PC-3 (cell line): ENCODE data around the gene SLC2A13. TPM values are rescaled to one million over a fixed set of nuclear protein-coding genes. Genes with fewer than 3 reads are reported as not detected.
A peak's percentile ranks its signal among the peaks of the same experiment; 100 is the strongest.

Experiments
- ATAC-seq: fragments of 200-7000 bp; cut with Tn5 transposase; 2 replicates; pipeline ENCODE4 v1.9.1; 2020; ENCODE audit warnings: mild to moderate bottlenecking, moderate library complexity
- BruUV-seq: library from RNA; stranded (reverse); fragments of 400-500 nt; replicated peaks from 2 replicates; lab custom pipeline; 2021; lab: Mats Ljungman, UMichigan
- CTCF ChIA-PET: fragments of 300-600 bp; sonication (Branson Sonifier 250); formaldehyde crosslinking; loops from one replicate; lab custom pipeline; 2022; ENCODE audit warnings: antibody characterized with exemption; lab: Charles Lee
- POLR2A ChIA-PET: fragments of 300-600 bp; sonication (Branson Sonifier 250); formaldehyde crosslinking; loops from one replicate; lab custom pipeline; 2022; ENCODE audit warnings: antibody characterized with exemption; ENCODE audit not compliant: unreplicated experiment; lab: Charles Lee
- DNase-seq: peaks from one replicate; pipeline ENCODE4 v3.0.0-alpha.2; 2015
- H2AFZ ChIP-seq: fragments of 300-600 bp; sonication (generic); 2 replicates; pipeline ENCODE4 v1.6.0; 2016; ENCODE audit warnings: antibody characterized with exemption, low read length
- H3F3A ChIP-seq: fragments of 300-600 bp; sonication (generic); one replicate; pipeline ENCODE4 v1.6.0; 2017; ENCODE audit warnings: antibody characterized with exemption, low read length, control low read depth, mild to moderate bottlenecking; ENCODE audit not compliant: unreplicated experiment
- H3K27ac ChIP-seq: fragments of 300-600 bp; sonication (generic); 2 replicates; pipeline ENCODE4 v1.5.1; 2016; ENCODE audit warnings: mild to moderate bottlenecking, low read length
- H3K27me3 ChIP-seq: fragments of 300-600 bp; sonication (generic); 2 replicates; pipeline ENCODE4 v1.6.1; 2016; ENCODE audit warnings: low read length, mixed read lengths
- H3K36me3 ChIP-seq: fragments of 300-600 bp; sonication (generic); 2 replicates; pipeline ENCODE4 v1.6.1; 2016; ENCODE audit warnings: low read depth, mixed run types, low read length, mixed read lengths
- H3K4me1 ChIP-seq: fragments of 300-600 bp; sonication (generic); 2 replicates; pipeline ENCODE4 v1.5.1; 2016; ENCODE audit warnings: low read length; ENCODE audit not compliant: insufficient read depth
- H3K4me2 ChIP-seq: fragments of 300-600 bp; sonication (generic); 2 replicates; pipeline ENCODE4 v1.6.0; 2016; ENCODE audit warnings: low read length
- H3K4me3 ChIP-seq: fragments of 300-600 bp; sonication (generic); 2 replicates; pipeline ENCODE4 v1.5.1; 2016; ENCODE audit warnings: mild to moderate bottlenecking, low read length, mixed read lengths
- H3K79me2 ChIP-seq: fragments of 300-600 bp; sonication (generic); 2 replicates; pipeline ENCODE4 v1.6.1; 2017; ENCODE audit warnings: low read length, mixed read lengths
- H3K9ac ChIP-seq: fragments of 300-600 bp; sonication (generic); 2 replicates; pipeline ENCODE4 v1.6.0; 2016; ENCODE audit warnings: mild to moderate bottlenecking, low read length
- H3K9me2 ChIP-seq: fragments of 300-600 bp; sonication (generic); replicated peaks from 2 replicates; pipeline ENCODE4 v1.6.1; 2016; ENCODE audit warnings: mixed run types, low read length, mixed read lengths
- H3K9me3 ChIP-seq: fragments of 300-600 bp; sonication (generic); 2 replicates; pipeline ENCODE4 v1.6.1; 2016; ENCODE audit warnings: low read length, mixed read lengths
- H4K20me1 ChIP-seq: fragments of 300-600 bp; sonication (generic); 2 replicates; pipeline ENCODE4 v1.6.1; 2016; ENCODE audit warnings: low read length, mixed read lengths
- CTCF ChIP-seq: fragments of 300-600 bp; sonication (generic); conservative IDR thresholded peaks from 2 replicates; pipeline ENCODE4 v1.5.1; 2017; ENCODE audit warnings: antibody characterized with exemption, low read depth, mild to moderate bottlenecking, low read length
- EZH2 ChIP-seq: fragments of 300-600 bp; sonication (generic); IDR thresholded peaks from one replicate; pipeline ENCODE4 v1.6.1; 2017; ENCODE audit warnings: antibody characterized with exemption, mild to moderate bottlenecking, low read length; ENCODE audit not compliant: unreplicated experiment
- EZH2phosphoT487 ChIP-seq: fragments of 300-600 bp; sonication (generic); IDR thresholded peaks from 2 replicates; pipeline ENCODE4 v1.6.1; 2018; ENCODE audit warnings: mild to moderate bottlenecking, antibody characterized with exemption, low read length, borderline replicate concordance
- intact Hi-C: fragments of 100-400 bp; cut with micrococcal nuclease; formaldehyde crosslinking; loops from 2 replicates; pipeline ENCODE4 v1.9.0; 2023
- total RNA-seq: library from RNA; depleted of rRNA; stranded (reverse); fragments of >200 nt; gene quantifications from 2 replicates; pipeline ENCODE4 v1.2.3, GENCODE V29; 2014

Gene SLC2A13
- total RNA-seq, 1 experiment from 2014 or later = 3.4 TPM

DNA sequence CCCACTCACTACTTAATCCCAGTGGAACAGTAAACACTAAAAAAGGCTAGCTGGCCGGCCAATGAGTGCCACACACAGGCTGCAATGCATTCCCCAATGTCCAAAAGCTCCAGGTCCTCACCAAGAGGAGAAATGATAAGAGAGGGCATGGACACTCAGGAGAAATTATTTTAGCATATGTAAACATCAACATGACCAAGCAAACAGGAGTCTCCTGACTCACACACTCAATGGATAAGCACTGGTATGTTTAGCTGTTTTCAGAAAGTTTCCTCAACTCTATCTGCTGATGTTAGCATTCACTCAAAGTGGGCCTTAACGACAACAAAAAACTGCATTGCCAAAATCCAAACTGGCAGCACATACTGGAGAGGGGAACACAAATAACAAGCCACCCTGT, 105.0 kb downstream of the SLC2A13 start:
- no peaks in the 10 kb centered on the region for H3K36me3 ChIP-seq
- no peak overlapping the region for H3K27ac ChIP-seq
- H3K79me2 ChIP-seq = no peaks in the 10 kb centered on the region
- H3K9me3 ChIP-seq = 0 out of 2 replicates have a peak, but pooled peaks cover 5% of the 10 kb centered on the region
- no peaks in the 10 kb centered on the region for H3F3A ChIP-seq
- H3K9ac ChIP-seq = no peak overlapping the region
- no peaks in the 10 kb centered on the region for H3K4me1 ChIP-seq
- ChIA-PET POLR2A (no interaction called here), CTCF (no interaction called here)
- DNase-seq (no peak), ATAC-seq (no peak)
- no peak for TF ChIP-seq EZH2
- TF ChIP-seq CTCF = no peak
- no peak for TF ChIP-seq EZH2phosphoT487
- H3K4me2 ChIP-seq = no peak overlapping the region
- no peak overlapping the region for H2AFZ ChIP-seq
- intact Hi-C loops = no loop called here
- H3K9me2 ChIP-seq = no peaks in the 10 kb centered on the region
- H4K20me1 ChIP-seq = no peaks in the 10 kb centered on the region
- no TSS peak for BruUV-seq
- H3K4me3 ChIP-seq = no peak overlapping the region
- H3K27me3 ChIP-seq = no peaks in the 10 kb centered on the region

DNA sequence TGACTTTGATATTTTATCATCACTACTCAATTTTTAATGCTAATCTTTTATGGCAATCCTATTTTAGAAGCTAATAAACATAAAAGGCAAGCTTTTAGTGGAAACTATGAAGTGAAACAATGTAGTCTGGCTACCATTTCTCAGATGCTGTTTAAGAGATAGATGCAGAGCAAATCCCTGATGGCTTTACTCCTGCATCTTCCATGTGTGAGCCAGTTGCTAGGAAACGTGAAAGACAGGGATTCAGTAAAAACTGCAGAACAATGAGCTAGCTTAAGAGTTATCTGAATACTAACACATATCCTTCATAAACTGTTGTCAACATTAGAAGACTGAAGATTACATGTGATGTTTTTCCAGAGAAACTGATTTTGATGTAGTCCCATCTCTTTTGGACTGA, 112.6 kb downstream of the SLC2A13 start:
- Histone ChIP-seq H3K27me3 (no peaks in the 10 kb centered on the region), H3F3A (no peaks in the 10 kb centered on the region), H3K27ac (no peak overlapping the region), H3K9ac (no peak overlapping the region), H3K4me3 (no peak overlapping the region), H2AFZ (no peak overlapping the region), H3K36me3 (no peaks in the 10 kb centered on the region), H3K79me2 (no peaks in the 10 kb centered on the region), H3K9me3 (0 out of 2 replicates have a peak, but pooled peaks cover 5% of the 10 kb centered on the region), H3K4me2 (no peak overlapping the region), H4K20me1 (no peaks in the 10 kb centered on the region), H3K9me2 (no peaks in the 10 kb centered on the region), H3K4me1 (no peaks in the 10 kb centered on the region)
- no peak for DNase-seq
- no peak for TF ChIP-seq EZH2
- no peak for TF ChIP-seq CTCF
- no peak for TF ChIP-seq EZH2phosphoT487
- ChIA-PET POLR2A (no interaction called here), CTCF (no interaction called here)
- intact Hi-C loops = no loop called here
- no peak for ATAC-seq
- BruUV-seq = no TSS peak

DNA sequence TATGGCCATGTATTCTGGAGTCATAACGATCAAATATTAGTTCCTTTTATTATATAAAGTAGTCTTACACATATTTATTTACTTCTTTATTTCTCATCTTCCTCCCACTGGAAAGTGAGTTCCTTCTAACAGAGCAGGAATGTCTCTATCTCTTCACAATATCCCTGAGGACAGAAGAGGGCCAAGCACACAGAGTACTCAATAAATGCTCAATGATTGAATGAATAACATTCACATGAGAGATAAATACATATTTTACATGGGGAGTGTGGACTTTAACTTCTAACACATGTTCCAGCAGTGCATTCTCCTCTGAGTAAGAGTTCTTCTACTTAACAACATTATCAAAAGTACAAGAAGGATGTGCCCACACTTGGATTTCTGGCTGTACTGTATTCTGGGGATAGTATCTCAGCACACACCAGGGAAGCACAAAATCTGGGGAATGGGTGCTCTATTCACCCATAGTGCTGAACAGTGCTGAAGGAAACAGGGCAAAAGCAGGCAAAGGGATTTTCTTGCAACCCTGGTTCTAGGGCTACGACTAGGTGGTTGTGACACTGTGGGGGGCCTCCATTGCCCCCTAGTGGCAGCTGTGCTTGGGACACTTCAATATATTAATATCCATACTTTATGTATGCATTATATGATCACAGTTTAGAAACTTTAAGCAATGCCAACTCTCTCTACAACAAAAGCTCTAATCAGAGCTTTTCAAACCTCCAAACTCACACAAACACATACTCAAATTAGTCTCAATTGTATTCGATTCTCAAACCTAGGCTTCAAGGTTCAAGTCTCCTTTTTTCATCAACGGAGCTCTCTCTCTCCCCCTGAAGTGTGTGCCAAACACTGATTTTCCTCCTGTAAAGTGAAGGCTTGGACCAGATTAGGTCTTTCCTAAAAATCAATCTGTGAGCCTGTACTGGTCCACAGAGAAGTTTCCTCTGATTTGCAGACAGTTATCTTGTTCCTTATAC, 115.5 kb downstream of the SLC2A13 start:
- Histone ChIP-seq H4K20me1 (no peaks in the 10 kb centered on the region), H3F3A (no peaks in the 10 kb centered on the region), H3K9ac (no peak overlapping the region), H3K79me2 (no peaks in the 10 kb centered on the region), H3K4me3 (no peak overlapping the region), H3K4me2 (no peak overlapping the region), H3K4me1 (no peaks in the 10 kb centered on the region), H2AFZ (no peak overlapping the region), H3K27me3 (no peaks in the 10 kb centered on the region), H3K36me3 (no peaks in the 10 kb centered on the region), H3K9me2 (no peaks in the 10 kb centered on the region), H3K27ac (no peak overlapping the region), H3K9me3 (no peaks in the 10 kb centered on the region)
- POLR2A ChIA-PET = no interaction called here
- CTCF ChIA-PET = interaction anchor here (0.6 to 0.7 kb wide), 2 partner anchors 166 to 274 kb away, joined by 3 read pairs; no protein-coding TSS in a partner anchor
- intact Hi-C loops = loop anchor here (1.0 kb wide), 2 partner anchors 159 to 225 kb away; no protein-coding TSS in a partner anchor
- DNase-seq (peak; percentile 61), ATAC-seq (peak; percentile 91)
- no TSS peak for BruUV-seq
- TF ChIP-seq CTCF (peak; percentile 86), EZH2phosphoT487 (no peak)
